WERI-Rb-1 (cell line): ENCODE measurements around the gene HHAT.

Experiments
- DNase-seq: peaks from one replicate; pipeline ENCODE4 v3.0.0-alpha.2; 2020
- H3K27ac ChIP-seq: fragments of 250-450 bp; sonication (Bioruptor Pico); 2 replicates; pipeline ENCODE4 v1.5.1; 2020; ENCODE audit warnings: mild to moderate bottlenecking, moderate library complexity
- H3K27me3 ChIP-seq: fragments of 250-450 bp; sonication (Bioruptor Pico); 2 replicates; pipeline ENCODE4 v1.5.1; 2021; ENCODE audit warnings: mild to moderate bottlenecking, low read depth, moderate library complexity; ENCODE audit not compliant: insufficient read depth, severe bottlenecking
- H3K36me3 ChIP-seq: fragments of 250-450 bp; sonication (Bioruptor Pico); 2 replicates; pipeline ENCODE4 v1.5.1; 2020; ENCODE audit warnings: mild to moderate bottlenecking, moderate library complexity
- H3K4me3 ChIP-seq: 2 replicates; pipeline ENCODE4 v1.5.1; 2011; ENCODE audit warnings: low read depth, mild to moderate bottlenecking, control low read depth, low read length
- H3K9me3 ChIP-seq: fragments of 250-450 bp; sonication (Bioruptor Pico); 2 replicates; pipeline ENCODE4 v1.5.1; 2021; ENCODE audit warnings: mild to moderate bottlenecking, moderate library complexity; ENCODE audit not compliant: severe bottlenecking
- CTCF ChIP-seq: IDR thresholded peaks from 2 replicates; pipeline ENCODE4 v1.5.1; 2011; ENCODE audit warnings: low read depth, mild to moderate bottlenecking, control low read depth, inconsistent platforms, low read length

Gene HHAT

GRCh38 chr1:210650403-210650802 is 321.7 kb downstream of the HHAT start:
- Histone ChIP-seq H3K36me3 (no peaks in the 10 kb centered on the region), H3K27me3 (no peaks in the 10 kb centered on the region), H3K27ac (no peak overlapping the region), H3K9me3 (no peaks in the 10 kb centered on the region), H3K4me3 (no peak overlapping the region)
- no peak for DNase-seq
- TF ChIP-seq CTCF: no peak

- Histone ChIP-seq H3K27me3 (no peaks in the 10 kb centered on the region), H3K9me3 (no peaks in the 10 kb centered on the region), H3K36me3 (no peaks in the 10 kb centered on the region), H3K27ac (no peak overlapping the region), H3K4me3 (no peak overlapping the region)
- no peak for TF ChIP-seq CTCF
- no peak for DNase-seq
These were observed 323.7 kb downstream of the HHAT start for GRCh38 chr1:210652329-210652954.

GRCh38 chr1:210653771-210654170 is 325.1 kb downstream of the HHAT start:
- no peak for TF ChIP-seq CTCF
- Histone ChIP-seq H3K27ac (no peak overlapping the region), H3K4me3 (no peak overlapping the region), H3K9me3 (no peaks in the 10 kb centered on the region), H3K27me3 (no peaks in the 10 kb centered on the region), H3K36me3 (no peaks in the 10 kb centered on the region)
- DNase-seq: no peak

GRCh38 chr1:210654176-210654981 is 325.7 kb downstream of the HHAT start:
- Histone ChIP-seq H3K27me3 (no peaks in the 10 kb centered on the region), H3K4me3 (no peak overlapping the region), H3K36me3 (no peaks in the 10 kb centered on the region), H3K9me3 (no peaks in the 10 kb centered on the region), H3K27ac (no peak overlapping the region)
- no peak for DNase-seq
- no peak for TF ChIP-seq CTCF

- H3K4me3 ChIP-seq: no peak overlapping the region
- no peak for DNase-seq
- H3K9me3 ChIP-seq: no peaks in the 10 kb centered on the region
- H3K36me3 ChIP-seq: no peaks in the 10 kb centered on the region
- TF ChIP-seq CTCF: no peak
- no peaks in the 10 kb centered on the region for H3K27me3 ChIP-seq
- H3K27ac ChIP-seq: no peak overlapping the region
These were observed 326.8 kb downstream of the HHAT start for GRCh38 chr1:210655511-210655910.
